CD4-positive, alpha-beta T cell (primary cell): Measurements from ENCODE around the gene ZNG1B. TPM values are rescaled to one million over a fixed set of nuclear protein-coding genes. Genes with fewer than 3 reads are reported as not detected.
A peak's percentile ranks its signal among the peaks of the same experiment; 100 is the strongest.
"Not testable (repeated sequence)": the region's sequence is repeated elsewhere in the genome, so short reads cannot be mapped to it uniquely, and the experiment has no call there.

Experiments
- ATAC-seq: fragments of 200-7000 bp; cut with Tn5 transposase; one replicate; pipeline ENCODE4 v1.10.0; 2022; ENCODE audit warnings: mild to moderate bottlenecking; ENCODE audit not compliant: poor library complexity
- CTCF ChIA-PET: fragments of 350-600 bp; sonication (Branson Sonifier 250); formaldehyde crosslinking; loops from one replicate; lab custom pipeline; 2021; ENCODE audit warnings: antibody characterized with exemption, inconsistent platforms; lab: Charles Lee
- POLR2A ChIA-PET: fragments of 350-600 bp; sonication (Branson Sonifier 250); formaldehyde crosslinking; loops from one replicate; lab custom pipeline; 2021; ENCODE audit warnings: antibody characterized with exemption, inconsistent platforms; lab: Charles Lee
- DNase-seq, 14 experiments: peaks; one replicate each; pipeline ENCODE4 v3.0.0-alpha.2; 2013 to 2020; ENCODE audit warnings: mixed read lengths in 2 of 14
- H3K27ac ChIP-seq, 2 donors: one replicate each; pipeline versions ENCODE4 v1.5.1 to v1.7.0; 2013; ENCODE audit warnings: low read length in 2 of 2, low read depth in 1 of 2, mild to moderate bottlenecking in 1 of 2
- H3K27me3 ChIP-seq, 2 experiments: 1 replicate in 1 of 2; 2 replicates in 1 of 2; pipeline versions ENCODE4 v1.6.1 to v1.7.0; 2013; ENCODE audit warnings: low read length in 2 of 2, control low read depth in 1 of 2, mild to moderate bottlenecking in 1 of 2, moderate library complexity in 1 of 2; ENCODE audit not compliant: insufficient read depth in 2 of 2, control insufficient read depth in 1 of 2
- H3K36me3 ChIP-seq: one replicate; pipeline ENCODE4 v1.6.1; 2013; ENCODE audit warnings: low read length, control low read depth; ENCODE audit not compliant: insufficient read depth
- H3K4me1 ChIP-seq: one replicate; pipeline ENCODE4 v1.6.1; 2013; ENCODE audit warnings: low read length, control low read depth; ENCODE audit not compliant: insufficient read depth
- H3K4me3 ChIP-seq: one replicate; pipeline ENCODE4 v1.5.1; 2013; ENCODE audit warnings: mild to moderate bottlenecking, low read length, moderate library complexity
- H3K9me3 ChIP-seq, 2 experiments: 1 replicate in 1 of 2; 2 replicates in 1 of 2; pipeline versions ENCODE4 v1.6.1 to v1.7.0; 2013; ENCODE audit warnings: low read length in 2 of 2, mild to moderate bottlenecking in 2 of 2, control low read depth in 1 of 2, moderate library complexity in 1 of 2; ENCODE audit not compliant: control insufficient read depth in 1 of 2, insufficient read depth in 1 of 2
- H3K27ac Mint-ChIP-seq: one replicate; pipeline ENCODE4 v1.8.0; 2020; ENCODE audit warnings: mixed read lengths
- H3K27me3 Mint-ChIP-seq: one replicate; pipeline ENCODE4 v1.8.0; 2021; ENCODE audit warnings: mixed read lengths
- H3K36me3 Mint-ChIP-seq: one replicate; pipeline ENCODE4 v1.8.0; 2021; ENCODE audit warnings: low read depth, mixed read lengths
- H3K4me1 Mint-ChIP-seq: one replicate; pipeline ENCODE4 v1.8.0; 2021; ENCODE audit warnings: low read depth, mixed read lengths
- H3K4me3 Mint-ChIP-seq: one replicate; pipeline ENCODE4 v1.8.0; 2020; ENCODE audit warnings: mild to moderate bottlenecking, mixed read lengths
- H3K9me3 Mint-ChIP-seq: one replicate; pipeline ENCODE4 v1.8.0; 2020; ENCODE audit warnings: mixed read lengths
- intact Hi-C, 2 experiments: fragments of 100-400 bp; cut with DNase I in 1 of 2; cut with micrococcal nuclease in 1 of 2; formaldehyde crosslinking; loops; one replicate each; pipeline versions ENCODE4 v1.15.1 to v1.9.0; 2023 to 2025; cut with DNase I, micrococcal nuclease
- total RNA-seq, 174 experiments: library from RNA in 2 of 174; stranded (reverse) in 2 of 174; gene quantifications; one replicate each; pipeline ENCODE4 v1.2.3 and lab custom pipeline; 2021 to 2026

Gene ZNG1B
- total RNA-seq, 2 experiments from 2014 or later: 33.9 to 34.2 TPM

GRCh38 chr2:113524986-113525385 lies 87.5 kb downstream of the ZNG1B start:
- ATAC-seq, CTCF ChIA-PET, H3K36me3 Mint-ChIP-seq: not testable (repeated sequence)

GRCh38 chr2:113527350-113528045 lies 90.0 kb downstream of the ZNG1B start:
- POLR2A ChIA-PET, H3K9me3 Mint-ChIP-seq, H3K27ac Mint-ChIP-seq, H3K4me1 Mint-ChIP-seq, H3K36me3 Mint-ChIP-seq, intact Hi-C loops, H3K27me3 ChIP-seq, DNase-seq, H3K27ac ChIP-seq, H3K4me3 ChIP-seq, H3K4me3 Mint-ChIP-seq, H3K4me1 ChIP-seq, H3K9me3 ChIP-seq, H3K27me3 Mint-ChIP-seq, H3K36me3 ChIP-seq, CTCF ChIA-PET: not testable (repeated sequence)
- peak; percentile 92 for ATAC-seq

More at GRCh38 chr2:113524986-113525385, 87.5 kb downstream of the ZNG1B start:
- H3K27me3 Mint-ChIP-seq, H3K9me3 Mint-ChIP-seq, H3K27ac ChIP-seq, H3K4me3 ChIP-seq, DNase-seq, H3K36me3 ChIP-seq, intact Hi-C loops, H3K27me3 ChIP-seq, H3K4me1 ChIP-seq, H3K4me3 Mint-ChIP-seq, H3K4me1 Mint-ChIP-seq, H3K9me3 ChIP-seq, H3K27ac Mint-ChIP-seq, POLR2A ChIA-PET: not testable (repeated sequence)

- H3K27ac Mint-ChIP-seq, CTCF ChIA-PET, H3K9me3 ChIP-seq, POLR2A ChIA-PET, H3K9me3 Mint-ChIP-seq, H3K27me3 Mint-ChIP-seq, H3K27ac ChIP-seq, DNase-seq, H3K4me3 Mint-ChIP-seq, H3K4me1 ChIP-seq, H3K36me3 Mint-ChIP-seq, H3K4me1 Mint-ChIP-seq, H3K27me3 ChIP-seq, H3K36me3 ChIP-seq, ATAC-seq, H3K4me3 ChIP-seq, intact Hi-C loops: not testable (repeated sequence)
Observed at GRCh38 chr2:113528126-113528525, 90.6 kb downstream of the ZNG1B start.

- DNase-seq, H3K27me3 ChIP-seq, intact Hi-C loops, H3K4me3 ChIP-seq, H3K4me1 ChIP-seq, H3K27ac ChIP-seq, POLR2A ChIA-PET, H3K27me3 Mint-ChIP-seq, H3K27ac Mint-ChIP-seq, H3K36me3 ChIP-seq, ATAC-seq, CTCF ChIA-PET, H3K4me3 Mint-ChIP-seq, H3K4me1 Mint-ChIP-seq, H3K36me3 Mint-ChIP-seq, H3K9me3 ChIP-seq, H3K9me3 Mint-ChIP-seq: not testable (repeated sequence)
Observed at GRCh38 chr2:113528904-113529303, 91.4 kb downstream of the ZNG1B start.

- H3K9me3 ChIP-seq, H3K27me3 ChIP-seq, ATAC-seq, H3K4me3 ChIP-seq, H3K27ac ChIP-seq, H3K27ac Mint-ChIP-seq, H3K4me1 ChIP-seq, H3K36me3 Mint-ChIP-seq, H3K4me1 Mint-ChIP-seq, POLR2A ChIA-PET, H3K9me3 Mint-ChIP-seq, intact Hi-C loops, DNase-seq, H3K36me3 ChIP-seq, CTCF ChIA-PET, H3K27me3 Mint-ChIP-seq, H3K4me3 Mint-ChIP-seq: not testable (repeated sequence)
Observed at GRCh38 chr2:113532991-113533390, 95.5 kb downstream of the ZNG1B start.

GRCh38 chr2:113536573-113536972 lies 99.1 kb downstream of the ZNG1B start:
- intact Hi-C loops, H3K36me3 Mint-ChIP-seq, H3K27me3 Mint-ChIP-seq, H3K9me3 Mint-ChIP-seq, DNase-seq, H3K9me3 ChIP-seq, H3K27me3 ChIP-seq, CTCF ChIA-PET, H3K4me1 ChIP-seq, H3K4me3 Mint-ChIP-seq, H3K4me1 Mint-ChIP-seq, H3K4me3 ChIP-seq, H3K27ac Mint-ChIP-seq, H3K36me3 ChIP-seq, ATAC-seq, POLR2A ChIA-PET, H3K27ac ChIP-seq: not testable (repeated sequence)

- ATAC-seq, H3K27me3 ChIP-seq, CTCF ChIA-PET, intact Hi-C loops, POLR2A ChIA-PET, H3K4me1 Mint-ChIP-seq, H3K27ac Mint-ChIP-seq, H3K36me3 Mint-ChIP-seq, H3K27me3 Mint-ChIP-seq, H3K4me1 ChIP-seq, H3K27ac ChIP-seq, H3K9me3 Mint-ChIP-seq, H3K36me3 ChIP-seq, H3K9me3 ChIP-seq, H3K4me3 ChIP-seq, DNase-seq: not testable (repeated sequence)
- H3K4me3 Mint-ChIP-seq: peak overlapping the region; percentile 58
Observed at GRCh38 chr2:113540834-113541203, 103.3 kb downstream of the ZNG1B start.
